Measurements from ENCODE around the gene QRFPR. TPM values are rescaled to one million over a fixed set of nuclear protein-coding genes. Genes with fewer than 3 reads are reported as not detected.

Gene QRFPR
- total and polyA plus RNA-seq, 3 donors from 2014 or later = 0.54 to 2.4 (median 0.93) TPM

GRCh38 chr4:121400632-121401031 lies 19.8 kb upstream of the QRFPR start:
- Histone ChIP-seq H3K27me3 (no peaks in the 10 kb centered on the region), H3K9me3 (no peaks in the 10 kb centered on the region), H3K4me3 (no peak overlapping the region), H3K27ac (no peak overlapping the region), H3K36me3 (ENCODE audit: low read depth, missing control alignments) (no peaks in the 10 kb centered on the region), H3K4me1 (no peaks in the 10 kb centered on the region)
- intact Hi-C loops (cut with DNase I; ENCODE audit: low total_unique reads) = no loop called here
- no peak for DNase-seq
- 94 to 96% methylated on average over 4 of the region's 4 CpGs for WGBS, 2 donors
- no peak for TF ChIP-seq CTCF (IDR thresholded peaks at IDR 0.05)
- TF ChIP-seq POLR2A (IDR thresholded peaks at IDR 0.05) = no peak

GRCh38 chr4:121397941-121398601 lies 17.3 kb upstream of the QRFPR start:
- DNase-seq = no peak
- no peak overlapping the region for H3K4me3 ChIP-seq
- H3K4me1 ChIP-seq = no peaks in the 10 kb centered on the region
- no peak overlapping the region for H3K27ac ChIP-seq
- no peaks in the 10 kb centered on the region for H3K27me3 ChIP-seq
- WGBS, 2 donors = 89 to 91% methylated on average over 1 of the region's 1 CpG
- intact Hi-C loops (cut with DNase I; ENCODE audit: low total_unique reads) = no loop called here
- TF ChIP-seq POLR2A (IDR thresholded peaks at IDR 0.05) (no peak), CTCF (IDR thresholded peaks at IDR 0.05) (no peak)
- H3K9me3 ChIP-seq = no peaks in the 10 kb centered on the region
- H3K36me3 ChIP-seq (ENCODE audit: low read depth, missing control alignments) = no peaks in the 10 kb centered on the region

- no peaks in the 10 kb centered on the region for H3K4me1 ChIP-seq
- no peaks in the 10 kb centered on the region for H3K9me3 ChIP-seq
- 70 to 82% methylated on average over 3 of the region's 3 CpGs for WGBS, 2 donors
- no peak for DNase-seq
- intact Hi-C loops (cut with DNase I; ENCODE audit: low total_unique reads) = no loop called here
- TF ChIP-seq CTCF (IDR thresholded peaks at IDR 0.05) (no peak), POLR2A (IDR thresholded peaks at IDR 0.05) (no peak)
- H3K4me3 ChIP-seq = no peak overlapping the region
- no peaks in the 10 kb centered on the region for H3K36me3 ChIP-seq (ENCODE audit: low read depth, missing control alignments)
- no peaks in the 10 kb centered on the region for H3K27me3 ChIP-seq
- H3K27ac ChIP-seq = no peak overlapping the region
Measured at GRCh38 chr4:121397434-121397833, 16.6 kb upstream of the QRFPR start.

GRCh38 chr4:121392426-121393086 lies 11.7 kb upstream of the QRFPR start:
- no peaks in the 10 kb centered on the region for H3K9me3 ChIP-seq
- H3K4me3 ChIP-seq = no peak overlapping the region
- no peak for TF ChIP-seq CTCF (IDR thresholded peaks at IDR 0.05)
- no peak for TF ChIP-seq POLR2A (IDR thresholded peaks at IDR 0.05)
- no peak overlapping the region for H3K27ac ChIP-seq
- 69 to 71% methylated on average over 5 of the region's 5 CpGs for WGBS, 2 donors
- H3K4me1 ChIP-seq = no peaks in the 10 kb centered on the region
- H3K27me3 ChIP-seq = no peaks in the 10 kb centered on the region
- no peaks in the 10 kb centered on the region for H3K36me3 ChIP-seq (ENCODE audit: low read depth, missing control alignments)
- intact Hi-C loops (cut with DNase I; ENCODE audit: low total_unique reads) = no loop called here
- DNase-seq = no peak

- intact Hi-C loops (cut with DNase I; ENCODE audit: low total_unique reads) = no loop called here
- no peak overlapping the region for H3K4me3 ChIP-seq
- H3K27me3 ChIP-seq = no peaks in the 10 kb centered on the region
- no peaks in the 10 kb centered on the region for H3K9me3 ChIP-seq
- TF ChIP-seq POLR2A (IDR thresholded peaks at IDR 0.05) (no peak), CTCF (IDR thresholded peaks at IDR 0.05) (no peak)
- WGBS, 2 donors = 47 to 55% methylated on average over 2 of the region's 2 CpGs
- H3K27ac ChIP-seq = no peak overlapping the region
- H3K36me3 ChIP-seq (ENCODE audit: low read depth, missing control alignments) = no peaks in the 10 kb centered on the region
- H3K4me1 ChIP-seq = no peaks in the 10 kb centered on the region
- DNase-seq = no peak
Measured at GRCh38 chr4:121390335-121390734, 9.5 kb upstream of the QRFPR start.

Measured in testis (tissue), 3 donors.